Measurements from ENCODE around the gene SYNJ1. TPM values are rescaled to one million over a fixed set of nuclear protein-coding genes. Genes with fewer than 3 reads are reported as not detected.
A peak's percentile ranks its signal among the peaks of the same experiment; 100 is the strongest.

The SYNJ1 gene
- total and polyA plus RNA-seq, 2 of the 13 experiments (the other 11 are each of a cell fraction or from before 2014, with no cell fraction given) = 2.0 to 2.7 TPM

GRCh38 chr21:32612075-32612998 lies 115.5 kb downstream of the SYNJ1 start, which contains the start of gene CFAP298 (continued):
- no peak for TF ChIP-seq FOXO4 (CRISPR knock-in tag; conservative IDR thresholded peaks at IDR 0.05)
- no peak for TF ChIP-seq TCF7 (IDR thresholded peaks at IDR 0.05; ENCODE audit: low read depth)
- peak; percentile 64; the same call in 1 of the 2 replicates for TF ChIP-seq SMAD3 (CRISPR knock-in tag; IDR thresholded peaks at IDR 0.05)
- no peak for TF ChIP-seq ZBTB39 (CRISPR knock-in tag; IDR thresholded peaks at IDR 0.05)
- TF ChIP-seq HHEX (CRISPR knock-in tag; IDR thresholded peaks at IDR 0.05) = no peak
- no peak for TF ChIP-seq ZNF18 (CRISPR knock-in tag; IDR thresholded peaks at IDR 0.05; ENCODE audit: insufficient replicate concordance)
- TF ChIP-seq EEA1 (CRISPR knock-in tag; IDR thresholded peaks at IDR 0.05; ENCODE audit: borderline replicate concordance) = no peak
- TF ChIP-seq ZNF510 (CRISPR knock-in tag; IDR thresholded peaks at IDR 0.05; ENCODE audit: low read depth) = peak; percentile 95; the same call in 1 of the 2 replicates
- TF ChIP-seq RERE (CRISPR knock-in tag; IDR thresholded peaks at IDR 0.05; ENCODE audit: low read depth) = no peak; the same call in 1 of the 2 replicates
- peak; percentile 21; the same call in 1 of the 2 replicates for TF ChIP-seq NCOA2 (CRISPR knock-in tag; IDR thresholded peaks at IDR 0.05)
- TF ChIP-seq ZNF496 (CRISPR knock-in tag; IDR thresholded peaks at IDR 0.05; ENCODE audit: insufficient replicate concordance) = no peak
- peak; percentile 59 for TF ChIP-seq RXRA (CRISPR knock-in tag; IDR thresholded peaks at IDR 0.05)
- TF ChIP-seq NFIC (IDR thresholded peaks at IDR 0.05; ENCODE audit: low read length) = no peak
- TF ChIP-seq ZNF570 (CRISPR knock-in tag; IDR thresholded peaks at IDR 0.05; ENCODE audit: borderline replicate concordance) = 0 out of 2 replicates have a peak, but pooled peaks have one; percentile 77
- TF ChIP-seq ZC3H4 (CRISPR knock-in tag; IDR thresholded peaks at IDR 0.05; ENCODE audit: borderline replicate concordance) = no peak
- no peak; the same call in 1 of the 2 replicates for TF ChIP-seq DRAP1 (CRISPR knock-in tag; IDR thresholded peaks at IDR 0.05)
- no peak for TF ChIP-seq ZNF292 (CRISPR knock-in tag; IDR thresholded peaks at IDR 0.05; ENCODE audit: borderline replicate concordance, low read depth)
